Measurements from ENCODE around the gene MIDN.

GRCh38 chr19:1250437-1251260, 2.3 kb downstream of the MIDN start:
- TF ChIP-seq, protein P1, sequence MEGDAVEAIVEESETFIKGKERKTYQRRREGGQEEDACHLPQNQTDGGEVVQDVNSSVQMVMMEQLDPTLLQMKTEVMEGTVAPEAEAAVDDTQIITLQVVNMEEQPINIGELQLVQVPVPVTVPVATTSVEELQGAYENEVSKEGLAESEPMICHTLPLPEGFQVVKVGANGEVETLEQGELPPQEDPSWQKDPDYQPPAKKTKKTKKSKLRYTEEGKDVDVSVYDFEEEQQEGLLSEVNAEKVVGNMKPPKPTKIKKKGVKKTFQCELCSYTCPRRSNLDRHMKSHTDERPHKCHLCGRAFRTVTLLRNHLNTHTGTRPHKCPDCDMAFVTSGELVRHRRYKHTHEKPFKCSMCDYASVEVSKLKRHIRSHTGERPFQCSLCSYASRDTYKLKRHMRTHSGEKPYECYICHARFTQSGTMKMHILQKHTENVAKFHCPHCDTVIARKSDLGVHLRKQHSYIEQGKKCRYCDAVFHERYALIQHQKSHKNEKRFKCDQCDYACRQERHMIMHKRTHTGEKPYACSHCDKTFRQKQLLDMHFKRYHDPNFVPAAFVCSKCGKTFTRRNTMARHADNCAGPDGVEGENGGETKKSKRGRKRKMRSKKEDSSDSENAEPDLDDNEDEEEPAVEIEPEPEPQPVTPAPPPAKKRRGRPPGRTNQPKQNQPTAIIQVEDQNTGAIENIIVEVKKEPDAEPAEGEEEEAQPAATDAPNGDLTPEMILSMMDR (IDR thresholded peaks at IDR 0.05) = no peak
- peak in 1 of 3 donors; percentile 9 for TF ChIP-seq POLR2A (IDR thresholded peaks at IDR 0.05)

All from body of pancreas (tissue), 4 donors.